ENCODE data around the gene UBE2Q2.

DNA sequence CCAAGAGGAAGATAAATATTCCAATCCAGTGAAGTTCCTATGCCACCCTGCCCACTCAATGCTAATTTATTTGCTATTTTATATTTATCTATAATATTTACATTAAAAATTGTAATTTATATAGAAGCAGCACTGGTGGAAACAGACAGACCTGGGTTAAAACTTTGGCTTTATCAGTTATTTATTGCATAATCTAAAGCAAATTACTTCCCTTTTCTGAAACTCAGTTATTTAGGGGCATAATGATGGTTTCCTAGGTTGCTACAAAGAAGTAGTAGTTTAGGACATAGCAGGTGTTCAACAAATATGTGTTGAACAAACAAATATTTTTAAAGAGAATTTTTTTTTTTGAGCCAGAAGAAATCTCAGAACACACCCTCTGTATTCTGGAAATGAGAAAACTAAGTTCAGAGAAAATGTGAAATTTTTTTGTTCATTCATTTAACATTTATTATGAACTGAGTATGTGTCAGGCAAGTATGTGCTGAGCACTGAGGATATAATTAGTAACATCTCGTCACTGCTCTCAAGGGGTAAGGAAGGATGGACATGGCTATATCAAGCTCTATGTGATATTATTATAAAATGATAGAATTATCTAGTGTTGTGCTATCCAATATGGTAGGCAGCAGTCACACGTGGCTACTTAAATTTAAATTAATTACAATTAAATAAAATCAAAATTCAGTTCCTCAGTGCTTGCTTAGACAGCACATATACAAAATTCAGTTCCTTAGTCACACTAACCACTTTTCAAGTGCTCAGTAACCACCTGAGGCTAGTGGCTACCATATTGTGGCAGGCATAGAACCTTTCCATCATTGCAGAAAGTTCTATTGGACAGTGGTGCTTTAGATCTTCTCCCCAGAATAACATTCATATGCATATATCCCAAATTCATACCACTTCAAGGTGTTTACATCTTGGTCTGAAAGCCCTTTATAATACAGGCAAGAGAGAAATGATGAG lies 7.0 kb upstream of the UBE2Q2 start:
- TF ChIP-seq, protein P1, sequence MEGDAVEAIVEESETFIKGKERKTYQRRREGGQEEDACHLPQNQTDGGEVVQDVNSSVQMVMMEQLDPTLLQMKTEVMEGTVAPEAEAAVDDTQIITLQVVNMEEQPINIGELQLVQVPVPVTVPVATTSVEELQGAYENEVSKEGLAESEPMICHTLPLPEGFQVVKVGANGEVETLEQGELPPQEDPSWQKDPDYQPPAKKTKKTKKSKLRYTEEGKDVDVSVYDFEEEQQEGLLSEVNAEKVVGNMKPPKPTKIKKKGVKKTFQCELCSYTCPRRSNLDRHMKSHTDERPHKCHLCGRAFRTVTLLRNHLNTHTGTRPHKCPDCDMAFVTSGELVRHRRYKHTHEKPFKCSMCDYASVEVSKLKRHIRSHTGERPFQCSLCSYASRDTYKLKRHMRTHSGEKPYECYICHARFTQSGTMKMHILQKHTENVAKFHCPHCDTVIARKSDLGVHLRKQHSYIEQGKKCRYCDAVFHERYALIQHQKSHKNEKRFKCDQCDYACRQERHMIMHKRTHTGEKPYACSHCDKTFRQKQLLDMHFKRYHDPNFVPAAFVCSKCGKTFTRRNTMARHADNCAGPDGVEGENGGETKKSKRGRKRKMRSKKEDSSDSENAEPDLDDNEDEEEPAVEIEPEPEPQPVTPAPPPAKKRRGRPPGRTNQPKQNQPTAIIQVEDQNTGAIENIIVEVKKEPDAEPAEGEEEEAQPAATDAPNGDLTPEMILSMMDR (IDR thresholded peaks at IDR 0.05): no peak
- TF ChIP-seq TP53 (CRISPR knock-in tag; IDR thresholded peaks at IDR 0.05) (no peak), TCF7 (CRISPR knock-in tag; IDR thresholded peaks at IDR 0.05; ENCODE audit: low read depth) (no peak), ESRRA (CRISPR knock-in tag; IDR thresholded peaks at IDR 0.05; ENCODE audit: borderline replicate concordance) (no peak), ZNF121 (CRISPR knock-in tag; IDR thresholded peaks at IDR 0.05) (no peak), MYBL2 (CRISPR knock-in tag; IDR thresholded peaks at IDR 0.05) (no peak), NFYB (CRISPR knock-in tag; conservative IDR thresholded peaks at IDR 0.05; ENCODE audit: low read depth) (no peak)
- TF ChIP-seq, protein P2, sequence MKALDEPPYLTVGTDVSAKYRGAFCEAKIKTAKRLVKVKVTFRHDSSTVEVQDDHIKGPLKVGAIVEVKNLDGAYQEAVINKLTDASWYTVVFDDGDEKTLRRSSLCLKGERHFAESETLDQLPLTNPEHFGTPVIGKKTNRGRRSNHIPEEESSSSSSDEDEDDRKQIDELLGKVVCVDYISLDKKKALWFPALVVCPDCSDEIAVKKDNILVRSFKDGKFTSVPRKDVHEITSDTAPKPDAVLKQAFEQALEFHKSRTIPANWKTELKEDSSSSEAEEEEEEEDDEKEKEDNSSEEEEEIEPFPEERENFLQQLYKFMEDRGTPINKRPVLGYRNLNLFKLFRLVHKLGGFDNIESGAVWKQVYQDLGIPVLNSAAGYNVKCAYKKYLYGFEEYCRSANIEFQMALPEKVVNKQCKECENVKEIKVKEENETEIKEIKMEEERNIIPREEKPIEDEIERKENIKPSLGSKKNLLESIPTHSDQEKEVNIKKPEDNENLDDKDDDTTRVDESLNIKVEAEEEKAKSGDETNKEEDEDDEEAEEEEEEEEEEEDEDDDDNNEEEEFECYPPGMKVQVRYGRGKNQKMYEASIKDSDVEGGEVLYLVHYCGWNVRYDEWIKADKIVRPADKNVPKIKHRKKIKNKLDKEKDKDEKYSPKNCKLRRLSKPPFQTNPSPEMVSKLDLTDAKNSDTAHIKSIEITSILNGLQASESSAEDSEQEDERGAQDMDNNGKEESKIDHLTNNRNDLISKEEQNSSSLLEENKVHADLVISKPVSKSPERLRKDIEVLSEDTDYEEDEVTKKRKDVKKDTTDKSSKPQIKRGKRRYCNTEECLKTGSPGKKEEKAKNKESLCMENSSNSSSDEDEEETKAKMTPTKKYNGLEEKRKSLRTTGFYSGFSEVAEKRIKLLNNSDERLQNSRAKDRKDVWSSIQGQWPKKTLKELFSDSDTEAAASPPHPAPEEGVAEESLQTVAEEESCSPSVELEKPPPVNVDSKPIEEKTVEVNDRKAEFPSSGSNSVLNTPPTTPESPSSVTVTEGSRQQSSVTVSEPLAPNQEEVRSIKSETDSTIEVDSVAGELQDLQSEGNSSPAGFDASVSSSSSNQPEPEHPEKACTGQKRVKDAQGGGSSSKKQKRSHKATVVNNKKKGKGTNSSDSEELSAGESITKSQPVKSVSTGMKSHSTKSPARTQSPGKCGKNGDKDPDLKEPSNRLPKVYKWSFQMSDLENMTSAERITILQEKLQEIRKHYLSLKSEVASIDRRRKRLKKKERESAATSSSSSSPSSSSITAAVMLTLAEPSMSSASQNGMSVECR (CRISPR knock-in tag; IDR thresholded peaks at IDR 0.05; ENCODE audit: borderline replicate concordance): no peak
- TF ChIP-seq, protein P3, sequence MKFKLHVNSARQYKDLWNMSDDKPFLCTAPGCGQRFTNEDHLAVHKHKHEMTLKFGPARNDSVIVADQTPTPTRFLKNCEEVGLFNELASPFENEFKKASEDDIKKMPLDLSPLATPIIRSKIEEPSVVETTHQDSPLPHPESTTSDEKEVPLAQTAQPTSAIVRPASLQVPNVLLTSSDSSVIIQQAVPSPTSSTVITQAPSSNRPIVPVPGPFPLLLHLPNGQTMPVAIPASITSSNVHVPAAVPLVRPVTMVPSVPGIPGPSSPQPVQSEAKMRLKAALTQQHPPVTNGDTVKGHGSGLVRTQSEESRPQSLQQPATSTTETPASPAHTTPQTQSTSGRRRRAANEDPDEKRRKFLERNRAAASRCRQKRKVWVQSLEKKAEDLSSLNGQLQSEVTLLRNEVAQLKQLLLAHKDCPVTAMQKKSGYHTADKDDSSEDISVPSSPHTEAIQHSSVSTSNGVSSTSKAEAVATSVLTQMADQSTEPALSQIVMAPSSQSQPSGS (CRISPR knock-in tag; IDR thresholded peaks at IDR 0.05; ENCODE audit: borderline replicate concordance, low read depth): no peak
- TF ChIP-seq, protein P4, sequence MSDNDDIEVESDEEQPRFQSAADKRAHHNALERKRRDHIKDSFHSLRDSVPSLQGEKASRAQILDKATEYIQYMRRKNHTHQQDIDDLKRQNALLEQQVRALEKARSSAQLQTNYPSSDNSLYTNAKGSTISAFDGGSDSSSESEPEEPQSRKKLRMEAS (CRISPR knock-in tag; IDR thresholded peaks at IDR 0.05): no peak
- TF ChIP-seq, protein P5, sequence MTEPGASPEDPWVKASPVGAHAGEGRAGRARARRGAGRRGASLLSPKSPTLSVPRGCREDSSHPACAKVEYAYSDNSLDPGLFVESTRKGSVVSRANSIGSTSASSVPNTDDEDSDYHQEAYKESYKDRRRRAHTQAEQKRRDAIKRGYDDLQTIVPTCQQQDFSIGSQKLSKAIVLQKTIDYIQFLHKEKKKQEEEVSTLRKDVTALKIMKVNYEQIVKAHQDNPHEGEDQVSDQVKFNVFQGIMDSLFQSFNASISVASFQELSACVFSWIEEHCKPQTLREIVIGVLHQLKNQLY (CRISPR knock-in tag; IDR thresholded peaks at IDR 0.05): no peak
- TF ChIP-seq, protein P6, sequence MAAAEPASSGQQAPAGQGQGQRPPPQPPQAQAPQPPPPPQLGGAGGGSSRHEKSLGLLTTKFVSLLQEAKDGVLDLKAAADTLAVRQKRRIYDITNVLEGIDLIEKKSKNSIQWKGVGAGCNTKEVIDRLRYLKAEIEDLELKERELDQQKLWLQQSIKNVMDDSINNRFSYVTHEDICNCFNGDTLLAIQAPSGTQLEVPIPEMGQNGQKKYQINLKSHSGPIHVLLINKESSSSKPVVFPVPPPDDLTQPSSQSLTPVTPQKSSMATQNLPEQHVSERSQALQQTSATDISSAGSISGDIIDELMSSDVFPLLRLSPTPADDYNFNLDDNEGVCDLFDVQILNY (CRISPR knock-in tag; IDR thresholded peaks at IDR 0.05): no peak

Measured in WTC11 (cell line).